ENCODE data around the gene ZMYND8. TPM values are rescaled to one million over a fixed set of nuclear protein-coding genes. Genes with fewer than 3 reads are reported as not detected.

The ZMYND8 gene
- total and polyA plus RNA-seq, 2 donors (not counting 1 experiment from before 2014, with no cell fraction given): 12.6 to 13.0 TPM

DNA sequence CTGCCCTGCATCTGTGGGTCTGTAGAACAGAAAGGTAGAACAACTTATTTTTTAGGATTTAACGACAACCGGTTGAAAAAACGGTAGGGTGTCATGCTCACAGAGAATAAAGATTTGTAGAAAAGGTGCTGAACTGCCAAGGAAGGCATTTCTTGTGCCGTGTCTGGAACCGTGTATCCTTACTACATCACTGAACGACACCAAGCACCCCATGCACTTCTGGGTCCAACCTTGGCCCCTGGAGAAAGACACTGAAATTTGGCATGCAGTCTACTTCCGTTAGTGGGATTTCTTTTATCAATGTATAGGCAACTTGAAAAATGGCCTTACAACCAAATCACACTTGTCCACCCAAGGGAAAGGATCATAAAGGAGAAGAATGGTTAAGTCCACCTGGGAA, 145.5 kb downstream of the ZMYND8 start:
- Histone ChIP-seq H3K79me2 (ENCODE audit: control insufficient read depth, insufficient read depth, low read length) (no peaks in the 10 kb centered on the region), H3K9me3 (ENCODE audit: control insufficient read depth, insufficient read depth, low read depth, low read length) (no peaks in the 10 kb centered on the region), H4K20me1 (ENCODE audit: control insufficient read depth, extremely low read depth, insufficient read depth, low read length) (no peaks in the 10 kb centered on the region), H3K36me3 (ENCODE audit: control insufficient read depth, insufficient read depth, low read length) (peaks cover 15% of the 10 kb centered on the region), H3K9ac (ENCODE audit: insufficient read depth, low read length) (no peak overlapping the region), H3K4me3 (replicated peaks in 1 of 4; ENCODE audit: control extremely low read depth in 1 of 4, insufficient read depth in 1 of 4, low read depth in 3 of 4, low read length in 4 of 4) (no peak overlapping the region), H3K27me3 (ENCODE audit: control insufficient read depth, insufficient read depth, low read length) (no peaks in the 10 kb centered on the region), H2AFZ (ENCODE audit: low read length) (no peak overlapping the region), H3K27ac (ENCODE audit: insufficient read depth, low read length) (no peak overlapping the region), H3K4me1 (ENCODE audit: control insufficient read depth, extremely low read depth, insufficient read depth, low read length) (no peaks in the 10 kb centered on the region), H3K4me2 (ENCODE audit: extremely low read depth, insufficient read depth, low read length) (no peak overlapping the region)
- TF ChIP-seq, protein P1, sequence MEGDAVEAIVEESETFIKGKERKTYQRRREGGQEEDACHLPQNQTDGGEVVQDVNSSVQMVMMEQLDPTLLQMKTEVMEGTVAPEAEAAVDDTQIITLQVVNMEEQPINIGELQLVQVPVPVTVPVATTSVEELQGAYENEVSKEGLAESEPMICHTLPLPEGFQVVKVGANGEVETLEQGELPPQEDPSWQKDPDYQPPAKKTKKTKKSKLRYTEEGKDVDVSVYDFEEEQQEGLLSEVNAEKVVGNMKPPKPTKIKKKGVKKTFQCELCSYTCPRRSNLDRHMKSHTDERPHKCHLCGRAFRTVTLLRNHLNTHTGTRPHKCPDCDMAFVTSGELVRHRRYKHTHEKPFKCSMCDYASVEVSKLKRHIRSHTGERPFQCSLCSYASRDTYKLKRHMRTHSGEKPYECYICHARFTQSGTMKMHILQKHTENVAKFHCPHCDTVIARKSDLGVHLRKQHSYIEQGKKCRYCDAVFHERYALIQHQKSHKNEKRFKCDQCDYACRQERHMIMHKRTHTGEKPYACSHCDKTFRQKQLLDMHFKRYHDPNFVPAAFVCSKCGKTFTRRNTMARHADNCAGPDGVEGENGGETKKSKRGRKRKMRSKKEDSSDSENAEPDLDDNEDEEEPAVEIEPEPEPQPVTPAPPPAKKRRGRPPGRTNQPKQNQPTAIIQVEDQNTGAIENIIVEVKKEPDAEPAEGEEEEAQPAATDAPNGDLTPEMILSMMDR (conservative IDR thresholded peaks at IDR 0.05 in 1 of 2, IDR thresholded peaks at IDR 0.05 in 1 of 2; ENCODE audit: low read depth in 1 of 2, low read length in 2 of 2): no peak
- no peak for TF ChIP-seq EZH2 (IDR thresholded peaks at IDR 0.05; ENCODE audit: low read length, missing control alignments)
- no peak for DNase-seq (ENCODE audit: low read depth in 2 of 2)

DNA sequence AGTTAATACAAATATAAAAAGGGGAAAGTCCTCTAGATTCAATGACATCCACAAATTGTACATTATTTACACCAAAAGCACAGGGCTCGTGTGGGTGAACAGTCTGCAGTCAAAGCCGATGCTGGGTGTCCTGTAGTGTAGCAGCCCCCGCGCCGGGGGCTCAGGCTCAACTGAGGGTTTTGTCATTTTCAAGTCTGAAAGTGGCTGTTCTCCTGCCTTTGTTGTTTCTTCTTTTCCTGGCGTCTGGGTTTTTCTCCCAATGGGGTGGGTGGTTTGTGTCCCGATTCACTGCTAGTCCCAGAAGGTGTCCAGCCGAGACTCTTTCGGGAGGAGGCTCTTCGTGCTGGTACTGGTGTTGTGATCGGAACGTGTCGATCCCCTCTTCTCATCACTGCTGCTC, 146.0 kb downstream of the ZMYND8 start:
- DNase-seq (ENCODE audit: low read depth in 2 of 2): no peak
- Histone ChIP-seq H3K9me3 (ENCODE audit: control insufficient read depth, insufficient read depth, low read depth, low read length) (no peaks in the 10 kb centered on the region), H3K27me3 (ENCODE audit: control insufficient read depth, insufficient read depth, low read length) (no peaks in the 10 kb centered on the region), H3K9ac (ENCODE audit: insufficient read depth, low read length) (no peak overlapping the region), H3K36me3 (ENCODE audit: control insufficient read depth, insufficient read depth, low read length) (peaks cover 15% of the 10 kb centered on the region), H3K27ac (ENCODE audit: insufficient read depth, low read length) (no peak overlapping the region), H3K4me3 (replicated peaks in 1 of 4; ENCODE audit: control extremely low read depth in 1 of 4, insufficient read depth in 1 of 4, low read depth in 3 of 4, low read length in 4 of 4) (no peak overlapping the region), H4K20me1 (ENCODE audit: control insufficient read depth, extremely low read depth, insufficient read depth, low read length) (no peaks in the 10 kb centered on the region), H3K79me2 (ENCODE audit: control insufficient read depth, insufficient read depth, low read length) (no peaks in the 10 kb centered on the region), H2AFZ (ENCODE audit: low read length) (no peak overlapping the region), H3K4me1 (ENCODE audit: control insufficient read depth, extremely low read depth, insufficient read depth, low read length) (no peaks in the 10 kb centered on the region), H3K4me2 (ENCODE audit: extremely low read depth, insufficient read depth, low read length) (no peak overlapping the region)
- no peak for TF ChIP-seq EZH2 (IDR thresholded peaks at IDR 0.05; ENCODE audit: low read length, missing control alignments)
- TF ChIP-seq, protein P1 (conservative IDR thresholded peaks at IDR 0.05 in 1 of 2, IDR thresholded peaks at IDR 0.05 in 1 of 2; ENCODE audit: low read depth in 1 of 2, low read length in 2 of 2): no peak

DNA sequence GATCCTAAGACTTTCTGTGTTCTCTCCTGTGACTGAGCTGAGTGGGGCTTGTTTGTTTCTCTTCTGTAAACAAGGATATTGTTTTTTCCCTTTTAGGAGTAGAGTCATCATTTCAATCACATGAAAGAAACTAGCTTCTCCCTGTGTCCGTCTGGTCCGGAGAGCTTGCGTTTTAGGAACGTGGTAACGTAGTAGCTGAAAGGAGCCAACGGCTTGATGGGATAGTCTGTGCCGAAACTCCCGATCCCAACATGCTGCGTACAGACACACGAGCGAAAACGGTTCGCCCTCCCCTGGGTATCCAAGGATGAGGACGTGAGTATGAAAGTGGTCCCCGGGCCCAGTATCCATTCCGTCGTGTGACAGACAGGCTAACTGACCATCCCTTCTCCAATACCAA, 146.5 kb downstream of the ZMYND8 start:
- Histone ChIP-seq H3K4me2 (ENCODE audit: extremely low read depth, insufficient read depth, low read length) (no peak overlapping the region), H3K4me3 (replicated peaks in 1 of 4; ENCODE audit: control extremely low read depth in 1 of 4, insufficient read depth in 1 of 4, low read depth in 3 of 4, low read length in 4 of 4) (no peak overlapping the region), H2AFZ (ENCODE audit: low read length) (no peak overlapping the region), H3K27me3 (ENCODE audit: control insufficient read depth, insufficient read depth, low read length) (no peaks in the 10 kb centered on the region), H4K20me1 (ENCODE audit: control insufficient read depth, extremely low read depth, insufficient read depth, low read length) (no peaks in the 10 kb centered on the region), H3K9me3 (ENCODE audit: control insufficient read depth, insufficient read depth, low read depth, low read length) (no peaks in the 10 kb centered on the region), H3K36me3 (ENCODE audit: control insufficient read depth, insufficient read depth, low read length) (peaks cover 15% of the 10 kb centered on the region), H3K79me2 (ENCODE audit: control insufficient read depth, insufficient read depth, low read length) (no peaks in the 10 kb centered on the region), H3K9ac (ENCODE audit: insufficient read depth, low read length) (no peak overlapping the region), H3K4me1 (ENCODE audit: control insufficient read depth, extremely low read depth, insufficient read depth, low read length) (no peaks in the 10 kb centered on the region), H3K27ac (ENCODE audit: insufficient read depth, low read length) (no peak overlapping the region)
- no peak for DNase-seq (ENCODE audit: low read depth in 2 of 2)
- no peak for TF ChIP-seq EZH2 (IDR thresholded peaks at IDR 0.05; ENCODE audit: low read length, missing control alignments)
- TF ChIP-seq, protein P1 (conservative IDR thresholded peaks at IDR 0.05 in 1 of 2, IDR thresholded peaks at IDR 0.05 in 1 of 2; ENCODE audit: low read depth in 1 of 2, low read length in 2 of 2): no peak
